ENCODE measurements around the gene CBX6. TPM values are rescaled to one million over a fixed set of nuclear protein-coding genes. Genes with fewer than 3 reads are reported as not detected.
A peak's percentile ranks its signal among the peaks of the same experiment; 100 is the strongest.

The CBX6 gene
- total and polyA plus RNA-seq, 9 of the 15 experiments (the other 6 are each of a cell fraction or from before 2014, with no cell fraction given), result 0.75 to 31.6 (median 8.0) TPM

GRCh38 chr22:38868886-38869381 lies 3.1 kb downstream of the CBX6 start (continued):
- TF ChIP-seq MAZ (CRISPR knock-in tag; conservative IDR thresholded peaks at IDR 0.05 in 1 of 2, IDR thresholded peaks at IDR 0.05 in 1 of 2), result 0 out of 4 replicates have a peak, but pooled peaks of 1 of the 2 experiments have one; percentile 43
- peak in 1 of 2 experiments; percentile 38 for TF ChIP-seq E2F6 (IDR thresholded peaks at IDR 0.05; ENCODE audit: borderline replicate concordance in 1 of 2, extremely low read depth in 1 of 2, insufficient read depth in 1 of 2, insufficient read length in 1 of 2, low read depth in 1 of 2, low read length in 1 of 2, poor library complexity in 1 of 2, severe bottlenecking in 1 of 2)
- TF ChIP-seq MYNN (IDR thresholded peaks at IDR 0.05), result peak; percentile 60; the same call in 1 of the 2 replicates
- no peak for TF ChIP-seq MYNN (CRISPR knock-in tag; IDR thresholded peaks at IDR 0.05)
- TF ChIP-seq RBFOX2 (IDR thresholded peaks at IDR 0.05; ENCODE audit: low read depth, low read length), result peak; percentile 39; the same call in 1 of the 2 replicates
- 0 out of 4 replicates have a peak, but pooled peaks of 1 of the 2 experiments have one; percentile 19 for TF ChIP-seq HDAC1 (IDR thresholded peaks at IDR 0.05)
- peak; percentile 54 to 57; a peak in 3 of 4 replicates for TF ChIP-seq MNT (conservative IDR thresholded peaks at IDR 0.05)
- TF ChIP-seq STAG1 (CRISPR knock-in tag; IDR thresholded peaks at IDR 0.05; ENCODE audit: borderline replicate concordance), result peak; percentile 47; the same call in 1 of the 2 replicates
- TF ChIP-seq HMBOX1 (IDR thresholded peaks at IDR 0.05), result 0 out of 2 replicates have a peak, but pooled peaks have one; percentile 24
- no peak for TF ChIP-seq HMGXB4 (CRISPR knock-in tag; IDR thresholded peaks at IDR 0.05)
- TF ChIP-seq MAX (CRISPR knock-in tag; IDR thresholded peaks at IDR 0.05), result peak; percentile 52; the same call in 1 of the 2 replicates
- TF ChIP-seq KLF16 (IDR thresholded peaks at IDR 0.05), result 0 out of 2 replicates have a peak, but pooled peaks have one; percentile 27
- peak; percentile 69 to 82 (median 77) for TF ChIP-seq CTCF (IDR thresholded peaks at IDR 0.05 in 2 of 3, conservative IDR thresholded peaks at IDR 0.05 in 1 of 3; ENCODE audit: insufficient read depth in 2 of 3, low read depth in 1 of 3, low read length in 3 of 3)
- no peak for TF ChIP-seq TFAM (CRISPR knock-in tag; conservative IDR thresholded peaks at IDR 0.05)
- TF ChIP-seq ETS1 (conservative IDR thresholded peaks at IDR 0.05; ENCODE audit: control insufficient read depth, low read depth, low read length), result 0 out of 2 replicates have a peak, but pooled peaks have one; percentile 33

All from K562 (cell line).